ENCODE measurements around the gene KIF5B. TPM values are rescaled to one million over a fixed set of nuclear protein-coding genes. Genes with fewer than 3 reads are reported as not detected.

KIF5B gene
- total and polyA plus RNA-seq, 9 of the 15 experiments (the other 6 are each of a cell fraction or from before 2014, with no cell fraction given), result 24.4 to 94.4 (median 68.9) TPM

DNA sequence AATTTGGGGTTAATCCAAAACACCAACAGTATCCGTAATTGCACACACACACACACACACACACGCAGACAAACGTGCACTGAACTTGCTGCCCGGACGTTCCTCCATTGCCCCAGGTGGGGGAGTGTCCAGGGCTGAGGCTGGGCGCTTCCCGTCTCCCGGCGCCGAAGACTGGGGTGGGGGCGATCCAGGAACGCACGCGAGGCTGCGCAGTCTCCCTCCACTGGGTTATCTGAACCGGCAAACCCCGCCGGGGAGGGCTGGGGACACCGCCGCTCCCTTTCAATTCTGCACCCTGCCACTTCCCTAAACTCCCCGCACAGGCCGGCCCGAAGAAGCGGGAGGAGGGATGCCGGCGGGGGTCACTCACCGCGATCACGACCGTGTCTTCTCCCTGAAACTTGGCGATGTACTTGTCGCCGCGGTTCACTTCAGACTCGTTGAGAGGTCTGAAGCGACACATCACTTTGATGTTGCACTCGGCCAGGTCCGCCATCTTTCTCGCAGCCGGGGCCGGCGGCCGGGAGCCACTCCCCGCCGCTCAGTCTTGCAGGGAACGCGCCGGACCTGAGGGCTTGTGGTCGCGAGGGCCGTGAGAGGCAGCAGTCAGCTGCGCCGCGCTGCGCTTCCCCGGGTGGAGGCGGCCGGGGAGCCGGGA is 618 bp downstream of the KIF5B start (continued):
- TF ChIP-seq KDM2B (CRISPR knock-in tag; IDR thresholded peaks at IDR 0.05), result 0 out of 2 replicates have a peak, but pooled peaks have one; percentile 23
- TF ChIP-seq ZNF263 (CRISPR knock-in tag; IDR thresholded peaks at IDR 0.05; ENCODE audit: borderline replicate concordance), result peak; percentile 49; the same call in 1 of the 2 replicates
- TF ChIP-seq POLR2AphosphoS2 (IDR thresholded peaks at IDR 0.05; ENCODE audit: low read length), result 0 out of 2 replicates have a peak, but pooled peaks have one; percentile 50
- TF ChIP-seq TOE1 (IDR thresholded peaks at IDR 0.05; ENCODE audit: borderline replicate concordance), result 0 out of 2 replicates have a peak, but pooled peaks have one; percentile 41
- no peak for TF ChIP-seq TOE1 (CRISPR knock-in tag; IDR thresholded peaks at IDR 0.05; ENCODE audit: borderline replicate concordance, low read depth)
- TF ChIP-seq ZBED1 (IDR thresholded peaks at IDR 0.05), result no peak
- TF ChIP-seq HNRNPLL (IDR thresholded peaks at IDR 0.05; ENCODE audit: low read depth, low read length, poor library complexity, severe bottlenecking), result peak; percentile 81
- TF ChIP-seq JUND (IDR thresholded peaks at IDR 0.05; ENCODE audit: borderline replicate concordance, low read depth, low read length), result peak; percentile 32; the same call in 1 of the 2 replicates
- no peak for TF ChIP-seq JUND (tag; IDR thresholded peaks at IDR 0.05; ENCODE audit: borderline replicate concordance, low read depth, low read length)
- TF ChIP-seq POLR3G (IDR thresholded peaks at IDR 0.05; ENCODE audit: extremely low read depth, insufficient read length, insufficient replicate concordance), result no peak
- TF ChIP-seq ELF4 (CRISPR knock-in tag; IDR thresholded peaks at IDR 0.05), result 0 out of 2 replicates have a peak, but pooled peaks have one; percentile 9
- TF ChIP-seq CSDE1 (IDR thresholded peaks at IDR 0.05), result 0 out of 4 replicates have a peak, but pooled peaks of 1 of the 2 experiments have one; percentile 44
- no peak for TF ChIP-seq ZNF316 (IDR thresholded peaks at IDR 0.05)
- no peak for TF ChIP-seq ARHGAP35 (IDR thresholded peaks at IDR 0.05; ENCODE audit: partially characterized antibody)
- TF ChIP-seq, protein P1, sequence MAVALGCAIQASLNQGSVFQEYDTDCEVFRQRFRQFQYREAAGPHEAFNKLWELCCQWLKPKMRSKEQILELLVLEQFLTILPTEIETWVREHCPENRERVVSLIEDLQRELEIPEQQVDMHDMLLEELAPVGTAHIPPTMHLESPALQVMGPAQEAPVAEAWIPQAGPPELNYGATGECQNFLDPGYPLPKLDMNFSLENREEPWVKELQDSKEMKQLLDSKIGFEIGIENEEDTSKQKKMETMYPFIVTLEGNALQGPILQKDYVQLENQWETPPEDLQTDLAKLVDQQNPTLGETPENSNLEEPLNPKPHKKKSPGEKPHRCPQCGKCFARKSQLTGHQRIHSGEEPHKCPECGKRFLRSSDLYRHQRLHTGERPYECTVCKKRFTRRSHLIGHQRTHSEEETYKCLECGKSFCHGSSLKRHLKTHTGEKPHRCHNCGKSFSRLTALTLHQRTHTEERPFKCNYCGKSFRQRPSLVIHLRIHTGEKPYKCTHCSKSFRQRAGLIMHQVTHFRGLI (CRISPR knock-in tag; IDR thresholded peaks at IDR 0.05), result no peak
- TF ChIP-seq, protein P2, sequence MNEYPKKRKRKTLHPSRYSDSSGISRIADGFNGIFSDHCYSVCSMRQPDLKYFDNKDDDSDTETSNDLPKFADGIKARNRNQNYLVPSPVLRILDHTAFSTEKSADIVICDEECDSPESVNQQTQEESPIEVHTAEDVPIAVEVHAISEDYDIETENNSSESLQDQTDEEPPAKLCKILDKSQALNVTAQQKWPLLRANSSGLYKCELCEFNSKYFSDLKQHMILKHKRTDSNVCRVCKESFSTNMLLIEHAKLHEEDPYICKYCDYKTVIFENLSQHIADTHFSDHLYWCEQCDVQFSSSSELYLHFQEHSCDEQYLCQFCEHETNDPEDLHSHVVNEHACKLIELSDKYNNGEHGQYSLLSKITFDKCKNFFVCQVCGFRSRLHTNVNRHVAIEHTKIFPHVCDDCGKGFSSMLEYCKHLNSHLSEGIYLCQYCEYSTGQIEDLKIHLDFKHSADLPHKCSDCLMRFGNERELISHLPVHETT (CRISPR knock-in tag; conservative IDR thresholded peaks at IDR 0.05 in 1 of 2, IDR thresholded peaks at IDR 0.05 in 1 of 2), result peak in 1 of 2 experiments; percentile 69; a peak in 1 of 4 replicates
- TF ChIP-seq TARDBP (IDR thresholded peaks at IDR 0.05), result no peak
- TF ChIP-seq SMAD4 (CRISPR knock-in tag; conservative IDR thresholded peaks at IDR 0.05), result no peak; the same call in none of the 2 replicates
- TF ChIP-seq ZNF431 (CRISPR knock-in tag; IDR thresholded peaks at IDR 0.05), result 0 out of 2 replicates have a peak, but pooled peaks have one; percentile 12
- TF ChIP-seq ZNF644 (tag; IDR thresholded peaks at IDR 0.05; ENCODE audit: low read depth), result peak; percentile 7; the same call in 1 of the 2 replicates
- peak; percentile 58 for TF ChIP-seq CHD2 (IDR thresholded peaks at IDR 0.05; ENCODE audit: low read depth, low read length)
- no peak for TF ChIP-seq MTA3 (IDR thresholded peaks at IDR 0.05; ENCODE audit: borderline replicate concordance)
- TF ChIP-seq PCBP1 (IDR thresholded peaks at IDR 0.05; ENCODE audit: low read depth, low read length, poor library complexity, severe bottlenecking), result peak; percentile 68
- no peak for TF ChIP-seq GABPB2 (CRISPR knock-in tag; conservative IDR thresholded peaks at IDR 0.05)
- TF ChIP-seq CBX5 (IDR thresholded peaks at IDR 0.05; ENCODE audit: borderline replicate concordance, low read depth), result no peak
- 0 out of 4 replicates have a peak, but pooled peaks of 1 of the 2 experiments have one; percentile 11 for TF ChIP-seq RAD21 (CRISPR knock-in tag; conservative IDR thresholded peaks at IDR 0.05 in 1 of 2, IDR thresholded peaks at IDR 0.05 in 1 of 2)
- TF ChIP-seq KAT7 (CRISPR knock-in tag; IDR thresholded peaks at IDR 0.05; ENCODE audit: borderline replicate concordance), result peak; percentile 75; the same call in 1 of the 2 replicates

Measured in K562 (cell line).